Stomach (tissue), 9 donors: ENCODE measurements around the gene BDNF. TPM values are rescaled to one million over a fixed set of nuclear protein-coding genes. Genes with fewer than 3 reads are reported as not detected.

ENCODE experiments used
- DNase-seq, 2 donors: peaks; one replicate each; pipeline versions ENCODE4 v3.0.0 to v3.0.0-alpha.2; 2013 to 2019
- H3K27ac ChIP-seq, 5 donors: fragments of 200-600 bp in 4 of 5; sonication (generic) in 4 of 5; one replicate each; pipeline ENCODE4 v1.5.1; 2013 to 2019; ENCODE audit warnings: mild to moderate bottlenecking in 1 of 5, moderate library complexity in 1 of 5
- H3K27me3 ChIP-seq, 3 donors: fragments of 200-600 bp; sonication (generic); one replicate each; pipeline ENCODE4 v1.5.1; 2017 to 2019; ENCODE audit warnings: mixed run types in 1 of 3
- H3K36me3 ChIP-seq, 4 donors: fragments of 200-600 bp; sonication (generic); 1 replicate in 3 of 4; 2 replicates in 1 of 4; pipeline ENCODE4 v1.5.1; 2016 to 2019
- H3K4me1 ChIP-seq, 4 donors: fragments of 200-600 bp; sonication (generic); one replicate each; pipeline ENCODE4 v1.5.1; 2016 to 2019
- H3K4me3 ChIP-seq, 4 donors: fragments of 200-600 bp; sonication (generic) in 3 of 4; one replicate each; pipeline ENCODE4 v1.5.1; 2016 to 2019; ENCODE audit warnings: mild to moderate bottlenecking in 1 of 4
- H3K9me3 ChIP-seq, 4 donors: fragments of 200-600 bp; sonication (generic); one replicate each; pipeline ENCODE4 v1.5.1; 2016 to 2019
- EP300 ChIP-seq: sonication (generic); formaldehyde crosslinking; IDR thresholded peaks from one replicate; pipeline ENCODE4 v1.6.1; 2017; ENCODE audit warnings: antibody characterized with exemption
- POLR2A ChIP-seq, 4 donors: fragments of 450-650 bp; IDR thresholded peaks; one replicate each; pipeline ENCODE4 v1.6.1; 2016; ENCODE audit warnings: antibody characterized with exemption in 4 of 4, control low read depth in 2 of 4, mild to moderate bottlenecking in 1 of 4, moderate library complexity in 1 of 4
- POLR2AphosphoS5 ChIP-seq, 3 donors: sonication (generic); formaldehyde crosslinking; IDR thresholded peaks; one replicate each; pipeline ENCODE4 v1.6.1; 2016; ENCODE audit warnings: antibody characterized with exemption in 3 of 3
- WGBS, 5 donors: extraction: QIAGEN DNeasy Blood & Tissue Kit in 3 of 5; methylation state at CpG; one replicate each; pipeline versions ENCODE4 v1.1.5 to v1.1.7; 2013 to 2018; 5-methylcytosine and 5-hydroxymethylcytosine counted together
- intact Hi-C: fragments of 100-400 bp; cut with DNase I; formaldehyde crosslinking; loops from one replicate; pipeline ENCODE4 v1.15.1; 2023; ENCODE audit warnings: low total_unique reads
- polyA plus RNA-seq, 3 donors: library from polyadenylated mRNA; stranded (reverse); fragments of 200-250 nt; gene quantifications; one replicate each; pipeline ENCODE4 v1.2.3, GENCODE V29; 2013
- total RNA-seq, 5 donors: library from RNA; depleted of rRNA; stranded (reverse); fragments of >200 nt; gene quantifications; one replicate each; pipeline versions ENCODE4 v1.1.0 to v1.2.3, GENCODE V29; 2014 to 2016
- TF ChIP-seq, protein P1 (sequence below), 7 experiments: fragments of 450-650 bp in 4 of 7; fragments of 200-600 bp in 3 of 7; sonication (generic) in 3 of 7; IDR thresholded peaks; one replicate each; pipeline ENCODE4 v1.5.1; 2016 to 2019; ENCODE audit warnings: antibody characterized with exemption in 7 of 7, control low read depth in 2 of 7, mild to moderate bottlenecking in 1 of 7
- donor health status: healthy with polysubstance abuse.
- donor health status: Bipolar disorder and iron deficiency.
- donor health status: healthy.

Gene BDNF
- total and polyA plus RNA-seq, 8 donors = under 0.01 to 1.7 (median 0.81) TPM; not detected in 1

- intact Hi-C loops = no loop called here
- Histone ChIP-seq H3K27me3 (no peaks in the 10 kb centered on the region), H3K9me3 (no peaks in the 10 kb centered on the region), H3K4me1 (no peaks in the 10 kb centered on the region), H3K4me3 (no peak overlapping the region), H3K27ac (no peak overlapping the region), H3K36me3 (no peaks in the 10 kb centered on the region)
- DNase-seq = no peak
- WGBS, 5 donors = 90 to 94% (median 91%) methylated on average over 2 of the region's 2 CpGs
- TF ChIP-seq EP300 (no peak), POLR2AphosphoS5 (IDR thresholded peaks at IDR 0.05) (no peak)
These were observed 91.3 kb downstream of the BDNF start for GRCh38 chr11:27608951-27609350.

GRCh38 chr11:27605422-27605821 is 94.8 kb downstream of the BDNF start:
- Histone ChIP-seq H3K9me3 (no peaks in the 10 kb centered on the region), H3K27ac (no peak overlapping the region), H3K36me3 (no peaks in the 10 kb centered on the region), H3K4me1 (no peaks in the 10 kb centered on the region), H3K27me3 (no peaks in the 10 kb centered on the region), H3K4me3 (no peak overlapping the region)
- intact Hi-C loops = no loop called here
- TF ChIP-seq POLR2A (IDR thresholded peaks at IDR 0.05) (no peak), POLR2AphosphoS5 (IDR thresholded peaks at IDR 0.05) (no peak), EP300 (no peak)
- TF ChIP-seq, protein P1, sequence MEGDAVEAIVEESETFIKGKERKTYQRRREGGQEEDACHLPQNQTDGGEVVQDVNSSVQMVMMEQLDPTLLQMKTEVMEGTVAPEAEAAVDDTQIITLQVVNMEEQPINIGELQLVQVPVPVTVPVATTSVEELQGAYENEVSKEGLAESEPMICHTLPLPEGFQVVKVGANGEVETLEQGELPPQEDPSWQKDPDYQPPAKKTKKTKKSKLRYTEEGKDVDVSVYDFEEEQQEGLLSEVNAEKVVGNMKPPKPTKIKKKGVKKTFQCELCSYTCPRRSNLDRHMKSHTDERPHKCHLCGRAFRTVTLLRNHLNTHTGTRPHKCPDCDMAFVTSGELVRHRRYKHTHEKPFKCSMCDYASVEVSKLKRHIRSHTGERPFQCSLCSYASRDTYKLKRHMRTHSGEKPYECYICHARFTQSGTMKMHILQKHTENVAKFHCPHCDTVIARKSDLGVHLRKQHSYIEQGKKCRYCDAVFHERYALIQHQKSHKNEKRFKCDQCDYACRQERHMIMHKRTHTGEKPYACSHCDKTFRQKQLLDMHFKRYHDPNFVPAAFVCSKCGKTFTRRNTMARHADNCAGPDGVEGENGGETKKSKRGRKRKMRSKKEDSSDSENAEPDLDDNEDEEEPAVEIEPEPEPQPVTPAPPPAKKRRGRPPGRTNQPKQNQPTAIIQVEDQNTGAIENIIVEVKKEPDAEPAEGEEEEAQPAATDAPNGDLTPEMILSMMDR (IDR thresholded peaks at IDR 0.05) = no peak
- no peak for DNase-seq

Other genes starting within 250 kb of the BDNF start
- gene LGR4, start 227.7 kb downstream of the BDNF start, total RNA-seq = 100 to 1,000 TPM in 1 of 5 donors, 10 to 100 TPM in 4; 29.2 to 236 (median 57.9) TPM
- gene LGR4, start 227.7 kb downstream of the BDNF start, polyA plus RNA-seq = 1 to 10 TPM; 5.6 to 7.6 (median 6.6) TPM
- gene LIN7C, start 193.7 kb downstream of the BDNF start, total RNA-seq = 100 to 1,000 TPM in 1 of 5 donors, 10 to 100 TPM in 4; 12.7 to 106 (median 29.9) TPM
- gene LIN7C, start 193.7 kb downstream of the BDNF start, polyA plus RNA-seq = 1 to 10 TPM; 7.2 to 9.0 (median 7.8) TPM